ENCODE data around the gene MEIS1. TPM values are rescaled to one million over a fixed set of nuclear protein-coding genes. Genes with fewer than 3 reads are reported as not detected.
"Not testable (repeated sequence)": the region's sequence is repeated elsewhere in the genome, so short reads cannot be mapped to it uniquely, and the experiment has no call there.

Gene MEIS1
- not detected for total RNA-seq

GRCh38 chr2:66434679-66435548, at the start of gene MEIS1:
MEIS1 (plus strand) TSS chr2:66435125; CDS start chr2:66435857, 732 bp downstream.
- peaks cover 78% of the 10 kb centered on the region for H3K27me3 Mint-ChIP-seq
- peak; percentile 47 for DNase-seq
- peaks cover 30% of the 10 kb centered on the region for H3K4me1 Mint-ChIP-seq (ENCODE audit: low read depth)
- peaks cover 2% of the 10 kb centered on the region for H3K36me3 Mint-ChIP-seq
- H3K27ac Mint-ChIP-seq: no peak within 1 kb of the TSS
- peak within 1 kb of the TSS; percentile 62 for H3K4me3 Mint-ChIP-seq
- ChIA-PET CTCF (no interaction called here), POLR2A (interaction anchor here (1.2 kb wide), 1 partner anchor 13 kb away, joined by 3 read pairs; no protein-coding TSS in a partner anchor)
- intact Hi-C loops (cut with micrococcal nuclease): loop anchor here (2.0 kb wide), 1 partner anchor 144 kb away; no protein-coding TSS in a partner anchor
- H3K9me3 Mint-ChIP-seq: no peaks in the 10 kb centered on the region

GRCh38 chr2:66387016-66387753, 47.7 kb upstream of the MEIS1 start:
- DNase-seq: no peak
- Mint-ChIP-seq H3K27me3 (no peaks in the 10 kb centered on the region), H3K4me3 (no peak overlapping the region), H3K36me3 (no peaks in the 10 kb centered on the region), H3K4me1 (ENCODE audit: low read depth) (no peaks in the 10 kb centered on the region), H3K27ac (no peak overlapping the region), H3K9me3 (peaks cover 5% of the 10 kb centered on the region)
- intact Hi-C loops (cut with micrococcal nuclease): no loop called here
- ChIA-PET CTCF (interaction anchor here (0.6 kb wide), 1 partner anchor 746 kb away, joined by 3 read pairs; no protein-coding TSS in a partner anchor), POLR2A (no interaction called here)

- no peaks in the 10 kb centered on the region for H3K27me3 Mint-ChIP-seq
- no peaks in the 10 kb centered on the region for H3K4me1 Mint-ChIP-seq (ENCODE audit: low read depth)
- H3K36me3 Mint-ChIP-seq: no peaks in the 10 kb centered on the region
- ChIA-PET CTCF (no interaction called here), POLR2A (no interaction called here)
- intact Hi-C loops (cut with micrococcal nuclease): no loop called here
- H3K4me3 Mint-ChIP-seq: no peak overlapping the region
- no peak overlapping the region for H3K27ac Mint-ChIP-seq
- DNase-seq: no peak
- peaks cover 8% of the 10 kb centered on the region for H3K9me3 Mint-ChIP-seq
Measured at GRCh38 chr2:66389651-66390131, 45.2 kb upstream of the MEIS1 start.

- H3K4me3 Mint-ChIP-seq: no peak overlapping the region
- H3K27me3 Mint-ChIP-seq: no peaks in the 10 kb centered on the region
- no peaks in the 10 kb centered on the region for H3K36me3 Mint-ChIP-seq
- ChIA-PET POLR2A (no interaction called here), CTCF (no interaction called here)
- DNase-seq: no peak
- intact Hi-C loops (cut with micrococcal nuclease): no loop called here
- no peaks in the 10 kb centered on the region for H3K4me1 Mint-ChIP-seq (ENCODE audit: low read depth)
- no peak overlapping the region for H3K27ac Mint-ChIP-seq
- peaks cover 8% of the 10 kb centered on the region for H3K9me3 Mint-ChIP-seq
Measured at GRCh38 chr2:66390152-66390551, 44.8 kb upstream of the MEIS1 start.

GRCh38 chr2:66390811-66391210, 44.1 kb upstream of the MEIS1 start:
- CTCF ChIA-PET: no interaction called here
- POLR2A ChIA-PET: no interaction called here
- intact Hi-C loops (cut with micrococcal nuclease): no loop called here
- Mint-ChIP-seq H3K27me3 (no peaks in the 10 kb centered on the region), H3K9me3 (peaks cover 8% of the 10 kb centered on the region), H3K36me3 (no peaks in the 10 kb centered on the region), H3K4me3 (no peak overlapping the region), H3K4me1 (ENCODE audit: low read depth) (no peaks in the 10 kb centered on the region), H3K27ac (no peak overlapping the region)
- DNase-seq: no peak

- H3K27me3 Mint-ChIP-seq; H3K4me3 Mint-ChIP-seq; H3K36me3 Mint-ChIP-seq; H3K9me3 Mint-ChIP-seq; DNase-seq; H3K4me1 Mint-ChIP-seq (ENCODE audit: low read depth); intact Hi-C loops (cut with micrococcal nuclease); POLR2A ChIA-PET; CTCF ChIA-PET; H3K27ac Mint-ChIP-seq: not testable (repeated sequence)
Measured at GRCh38 chr2:66391240-66391639, 43.7 kb upstream of the MEIS1 start.

GRCh38 chr2:66405473-66405872, 29.5 kb upstream of the MEIS1 start:
- Mint-ChIP-seq H3K36me3 (no peaks in the 10 kb centered on the region), H3K27me3 (no peaks in the 10 kb centered on the region), H3K27ac (no peak overlapping the region), H3K4me1 (ENCODE audit: low read depth) (no peaks in the 10 kb centered on the region), H3K9me3 (peaks cover 5% of the 10 kb centered on the region), H3K4me3 (no peak overlapping the region)
- ChIA-PET POLR2A (no interaction called here), CTCF (no interaction called here)
- DNase-seq: no peak
- intact Hi-C loops (cut with micrococcal nuclease): no loop called here

- no peaks in the 10 kb centered on the region for H3K9me3 Mint-ChIP-seq
- ChIA-PET CTCF (no interaction called here), POLR2A (no interaction called here)
- no peaks in the 10 kb centered on the region for H3K4me1 Mint-ChIP-seq (ENCODE audit: low read depth)
- no peak for DNase-seq
- no peak overlapping the region for H3K27ac Mint-ChIP-seq
- H3K36me3 Mint-ChIP-seq: no peaks in the 10 kb centered on the region
- H3K27me3 Mint-ChIP-seq: no peaks in the 10 kb centered on the region
- intact Hi-C loops (cut with micrococcal nuclease): no loop called here
- no peak overlapping the region for H3K4me3 Mint-ChIP-seq
Measured at GRCh38 chr2:66408905-66409304, 26.0 kb upstream of the MEIS1 start.

- Mint-ChIP-seq H3K27ac (no peak overlapping the region), H3K36me3 (no peaks in the 10 kb centered on the region), H3K9me3 (no peaks in the 10 kb centered on the region), H3K4me3 (no peak overlapping the region), H3K4me1 (ENCODE audit: low read depth) (no peaks in the 10 kb centered on the region), H3K27me3 (no peaks in the 10 kb centered on the region)
- CTCF ChIA-PET: no interaction called here
- POLR2A ChIA-PET: no interaction called here
- DNase-seq: no peak
- intact Hi-C loops (cut with micrococcal nuclease): no loop called here
Measured at GRCh38 chr2:66412874-66413273, 22.1 kb upstream of the MEIS1 start.

GRCh38 chr2:66414896-66415295, 20.0 kb upstream of the MEIS1 start:
- H3K4me1 Mint-ChIP-seq (ENCODE audit: low read depth): no peaks in the 10 kb centered on the region
- intact Hi-C loops (cut with micrococcal nuclease): no loop called here
- no peak for DNase-seq
- H3K27ac Mint-ChIP-seq: no peak overlapping the region
- POLR2A ChIA-PET: no interaction called here
- no peaks in the 10 kb centered on the region for H3K36me3 Mint-ChIP-seq
- no peaks in the 10 kb centered on the region for H3K27me3 Mint-ChIP-seq
- CTCF ChIA-PET: no interaction called here
- no peak overlapping the region for H3K4me3 Mint-ChIP-seq
- H3K9me3 Mint-ChIP-seq: no peaks in the 10 kb centered on the region

- Mint-ChIP-seq H3K4me1 (ENCODE audit: low read depth) (no peaks in the 10 kb centered on the region), H3K4me3 (no peak overlapping the region), H3K27ac (no peak overlapping the region), H3K9me3 (no peaks in the 10 kb centered on the region), H3K36me3 (no peaks in the 10 kb centered on the region), H3K27me3 (no peaks in the 10 kb centered on the region)
- CTCF ChIA-PET: no interaction called here
- no peak for DNase-seq
- intact Hi-C loops (cut with micrococcal nuclease): no loop called here
- POLR2A ChIA-PET: no interaction called here
Measured at GRCh38 chr2:66418381-66418780, 16.5 kb upstream of the MEIS1 start.

- DNase-seq: no peak
- intact Hi-C loops (cut with micrococcal nuclease): no loop called here
- CTCF ChIA-PET: no interaction called here
Measured at GRCh38 chr2:66421612-66422011, 13.3 kb upstream of the MEIS1 start.

More at GRCh38 chr2:66421612-66422011, 13.3 kb upstream of the MEIS1 start:
- H3K4me1 Mint-ChIP-seq (ENCODE audit: low read depth): no peaks in the 10 kb centered on the region
- H3K36me3 Mint-ChIP-seq: no peaks in the 10 kb centered on the region
- H3K27ac Mint-ChIP-seq: no peak overlapping the region
- no peaks in the 10 kb centered on the region for H3K9me3 Mint-ChIP-seq
- H3K4me3 Mint-ChIP-seq: no peak overlapping the region
- POLR2A ChIA-PET: no interaction called here
- peaks cover 16% of the 10 kb centered on the region for H3K27me3 Mint-ChIP-seq
